ENCODE data around the gene INTS7.

DNA sequence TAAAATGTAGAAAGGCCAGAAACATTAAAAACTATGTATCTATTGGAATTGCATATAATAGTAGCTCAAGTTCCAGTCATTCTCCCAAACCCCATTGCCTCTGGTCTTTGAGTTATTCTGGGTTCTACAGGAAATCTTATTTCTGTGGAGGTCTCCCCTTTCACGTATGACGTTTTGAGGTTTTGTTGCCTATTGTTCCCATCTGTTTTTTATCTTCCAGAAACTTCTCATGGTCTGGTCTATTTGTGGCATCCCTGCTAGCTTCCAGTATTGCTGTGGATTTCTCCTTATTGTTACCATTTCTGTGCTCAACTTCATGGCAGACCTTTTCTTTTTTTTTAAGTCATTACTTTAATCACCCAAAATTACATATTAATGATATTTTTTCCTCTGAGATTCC, 43.5 kb upstream of the INTS7 start:
- TF ChIP-seq, protein P1, sequence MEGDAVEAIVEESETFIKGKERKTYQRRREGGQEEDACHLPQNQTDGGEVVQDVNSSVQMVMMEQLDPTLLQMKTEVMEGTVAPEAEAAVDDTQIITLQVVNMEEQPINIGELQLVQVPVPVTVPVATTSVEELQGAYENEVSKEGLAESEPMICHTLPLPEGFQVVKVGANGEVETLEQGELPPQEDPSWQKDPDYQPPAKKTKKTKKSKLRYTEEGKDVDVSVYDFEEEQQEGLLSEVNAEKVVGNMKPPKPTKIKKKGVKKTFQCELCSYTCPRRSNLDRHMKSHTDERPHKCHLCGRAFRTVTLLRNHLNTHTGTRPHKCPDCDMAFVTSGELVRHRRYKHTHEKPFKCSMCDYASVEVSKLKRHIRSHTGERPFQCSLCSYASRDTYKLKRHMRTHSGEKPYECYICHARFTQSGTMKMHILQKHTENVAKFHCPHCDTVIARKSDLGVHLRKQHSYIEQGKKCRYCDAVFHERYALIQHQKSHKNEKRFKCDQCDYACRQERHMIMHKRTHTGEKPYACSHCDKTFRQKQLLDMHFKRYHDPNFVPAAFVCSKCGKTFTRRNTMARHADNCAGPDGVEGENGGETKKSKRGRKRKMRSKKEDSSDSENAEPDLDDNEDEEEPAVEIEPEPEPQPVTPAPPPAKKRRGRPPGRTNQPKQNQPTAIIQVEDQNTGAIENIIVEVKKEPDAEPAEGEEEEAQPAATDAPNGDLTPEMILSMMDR (IDR thresholded peaks at IDR 0.05), result no peak
- TF ChIP-seq POLR2AphosphoS5 (IDR thresholded peaks at IDR 0.05) (no peak), POLR2A (IDR thresholded peaks at IDR 0.05) (no peak), EP300 (IDR thresholded peaks at IDR 0.05) (no peak)

Data from sigmoid colon (tissue), 4 donors.